Left cardiac atrium (tissue), 4 donors: ENCODE data around the gene DBR1. TPM values are rescaled to one million over a fixed set of nuclear protein-coding genes. Genes with fewer than 3 reads are reported as not detected.

ENCODE experiments used
- ATAC-seq, 2 donors: fragments of 200-7000 bp; cut with Tn5 transposase; one replicate each; pipeline ENCODE4 v1.9.1; 2020; ENCODE audit warnings: mild to moderate bottlenecking in 2 of 2, moderate library complexity in 2 of 2
- DNase-seq: peaks from one replicate; pipeline ENCODE4 v3.0.0-alpha.2; 2020
- intact Hi-C, 2 donors: fragments of 100-400 bp; cut with DNase I; formaldehyde crosslinking; loops; one replicate each; pipeline versions ENCODE4 v1.14.1 to v1.15.1; 2022 to 2023
- total RNA-seq, 2 donors: library from RNA; stranded (reverse); fragmentation: NEBNext Ultra II Directional; extraction: Animal tissue kit (Norgen Biotek cat#: 25700); gene quantifications; one replicate each; pipeline ENCODE4 v1.2.1, GENCODE V29; 2021
- donor health status: DM: no; HTN: yes; CAD: no.
- donor health status: DM: no; HTN: yes; CAD: no; lungs with severe emphysema.
- donor health status: DM: yes; HTN: yes; CAD: no.
- donor health status: Dilated cardiomyopathy.

DBR1 gene
- total RNA-seq, 2 donors from 2014 or later: 9.2 to 9.7 TPM

- intact Hi-C loops: no loop called here
- ATAC-seq (no peak), DNase-seq (no peak)
These were observed 42.5 kb downstream of the DBR1 start, which contains the start of gene A4GNT for GRCh38 chr3:138132239-138132638. TSS of gene A4GNT (minus strand) at chr3:138132390. CDS start at chr3:138131256, 1,134 bp downstream.

DNA sequence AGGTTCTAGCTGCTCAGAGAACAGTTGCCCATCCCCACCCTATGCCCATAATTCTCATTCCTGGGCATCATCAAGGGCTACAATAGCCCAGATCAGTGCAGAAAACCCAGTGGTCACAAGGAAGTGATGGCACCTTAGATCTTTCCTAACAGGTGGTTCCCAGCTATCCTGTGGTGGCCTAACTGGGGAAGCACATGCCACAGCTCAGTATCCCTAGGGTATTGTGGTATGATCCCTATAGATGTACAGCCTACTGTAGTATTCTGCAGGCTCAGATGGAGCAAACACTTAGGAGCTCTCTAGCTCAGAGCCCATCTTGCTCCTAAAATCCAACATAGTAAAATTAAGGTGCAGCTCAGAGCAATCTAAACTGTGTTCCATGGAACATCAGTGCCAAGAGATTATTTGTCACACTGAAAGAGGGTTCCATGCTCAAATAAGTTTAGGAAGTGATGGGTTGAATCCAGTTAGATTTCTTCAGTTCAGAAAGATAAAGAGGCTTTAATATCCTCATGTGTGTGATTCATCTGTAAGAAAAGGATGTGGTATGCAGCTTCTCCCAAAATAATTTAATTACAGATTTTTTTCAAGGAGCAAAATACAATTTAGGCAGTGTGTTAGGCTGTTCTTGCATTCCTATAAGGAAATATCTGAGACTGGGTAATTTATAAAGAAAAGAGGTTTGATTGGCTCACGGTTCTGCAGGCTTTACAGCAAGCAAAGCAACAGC, 46.9 kb downstream of the DBR1 start:
- DNase-seq (no peak), ATAC-seq (no peak)
- intact Hi-C loops: no loop called here

GRCh38 chr3:138125548-138126221, 49.0 kb downstream of the DBR1 start:
- no peak for DNase-seq
- ATAC-seq: peak; percentile 44 to 84
- intact Hi-C loops: no loop called here

DNA sequence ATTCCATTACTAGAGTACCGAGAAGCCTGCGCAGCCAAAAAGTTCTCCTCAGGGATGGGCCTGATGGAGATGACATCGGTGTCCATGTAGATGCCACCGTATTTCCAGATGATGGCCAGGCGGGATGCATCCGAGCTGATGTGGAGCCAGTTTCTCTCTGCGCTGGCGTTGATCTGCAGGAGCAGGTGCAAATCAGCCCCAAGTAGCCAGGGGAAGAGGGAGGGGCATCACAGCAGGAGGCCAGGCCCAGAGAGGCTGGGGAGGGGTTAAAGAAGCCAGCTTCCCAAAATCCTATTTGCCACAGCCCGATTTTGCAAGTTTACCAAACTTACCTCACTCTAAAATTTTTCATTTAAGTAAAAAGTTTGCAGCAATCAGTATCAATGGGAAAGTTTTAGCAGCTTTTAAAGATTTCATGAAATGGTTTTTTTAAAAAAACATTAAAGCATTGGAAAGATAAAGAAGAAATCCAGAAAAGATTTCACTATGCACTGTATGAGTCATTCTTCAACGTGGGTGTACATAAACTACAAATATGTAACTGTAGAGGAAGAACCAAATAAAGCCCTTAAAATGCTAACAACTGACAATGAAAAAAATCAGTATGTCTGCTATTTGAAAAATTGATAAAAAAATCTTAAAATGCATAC, 49.9 kb downstream of the DBR1 start:
- intact Hi-C loops: no loop called here
- ATAC-seq (peak in 1 of 2 donors; percentile 69), DNase-seq (no peak)

GRCh38 chr3:138124188-138124587, 50.5 kb downstream of the DBR1 start:
- ATAC-seq: peak in 1 of 2 donors; percentile 16
- DNase-seq: no peak
- intact Hi-C loops: no loop called here

DNA sequence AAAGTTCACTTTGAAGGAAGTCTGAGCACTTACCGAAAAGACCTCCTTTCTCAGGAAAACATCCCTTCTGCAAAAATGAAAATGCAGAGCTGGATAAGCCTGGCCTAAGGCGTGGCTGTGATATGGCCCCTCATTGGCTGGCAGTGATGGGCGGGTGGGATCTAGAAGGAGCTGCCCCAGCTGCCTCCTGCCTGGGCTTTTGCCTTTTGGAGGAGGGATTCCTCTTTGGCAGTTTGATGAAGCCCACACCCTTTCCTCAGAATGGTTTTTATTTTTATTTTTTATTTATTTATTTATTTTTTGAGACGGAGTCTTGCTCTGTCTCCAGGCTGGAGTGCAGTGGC, 55.3 kb downstream of the DBR1 start:
- intact Hi-C loops: loop anchor here (1.0 to 10.0 kb wide), 3 partner anchors 50 to 1015 kb away; no protein-coding TSS in a partner anchor
- ATAC-seq (no peak), DNase-seq (no peak)

GRCh38 chr3:138118612-138119422, 55.9 kb downstream of the DBR1 start:
- DNase-seq: peak; percentile 65
- ATAC-seq: peak; percentile 20 to 54
- intact Hi-C loops: loop anchor here (1.0 to 10.0 kb wide), 3 partner anchors 50 to 1014 kb away; no protein-coding TSS in a partner anchor

GRCh38 chr3:138114988-138115971, 59.4 kb downstream of the DBR1 start, which contains the start of gene DZIP1L:
TSS of gene DZIP1L (minus strand) at chr3:138115608. CDS start at chr3:138103971, 11,637 bp downstream.
- intact Hi-C loops: loop anchor here (5.0 to 10.0 kb wide), 2 partner anchors 48 to 1010 kb away; no protein-coding TSS in a partner anchor
- ATAC-seq (peak; percentile 96 to 97), DNase-seq (peak; percentile 69)

DNA sequence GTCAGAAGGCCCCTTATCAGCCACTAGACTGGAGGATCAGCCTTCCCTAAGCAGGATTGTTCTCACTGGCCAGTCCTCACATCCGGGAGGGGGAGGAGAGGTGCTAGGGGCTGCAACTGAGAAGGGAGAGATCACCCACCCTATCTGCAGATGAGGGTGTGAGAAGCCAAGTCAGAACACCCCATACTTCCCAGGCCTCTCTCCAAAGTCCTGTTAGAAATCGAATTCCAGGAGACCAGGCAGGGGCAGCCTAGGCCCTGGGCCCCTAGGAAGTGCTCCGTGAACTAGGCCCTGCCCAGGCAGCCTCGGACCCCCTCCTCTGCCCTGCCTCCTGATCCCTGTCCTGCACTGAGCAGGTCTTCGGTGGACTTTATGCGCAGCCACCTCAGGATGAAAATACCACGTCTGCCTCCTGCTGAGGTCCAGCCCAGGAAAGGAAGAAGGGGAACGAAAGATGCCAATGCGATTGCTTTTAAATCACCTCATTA, 60.2 kb downstream of the DBR1 start:
- intact Hi-C loops: loop anchor here in 1 of 2 donors (10.0 kb wide), 1 partner anchor 1010 kb away; no protein-coding TSS in a partner anchor
- DNase-seq (no peak), ATAC-seq (peak; percentile 13 to 21)

GRCh38 chr3:138113326-138113725, 61.4 kb downstream of the DBR1 start:
- no peak for ATAC-seq
- DNase-seq: no peak
- intact Hi-C loops: loop anchor here in 1 of 2 donors (10.0 kb wide), 1 partner anchor 1009 kb away; no protein-coding TSS in a partner anchor

DNA sequence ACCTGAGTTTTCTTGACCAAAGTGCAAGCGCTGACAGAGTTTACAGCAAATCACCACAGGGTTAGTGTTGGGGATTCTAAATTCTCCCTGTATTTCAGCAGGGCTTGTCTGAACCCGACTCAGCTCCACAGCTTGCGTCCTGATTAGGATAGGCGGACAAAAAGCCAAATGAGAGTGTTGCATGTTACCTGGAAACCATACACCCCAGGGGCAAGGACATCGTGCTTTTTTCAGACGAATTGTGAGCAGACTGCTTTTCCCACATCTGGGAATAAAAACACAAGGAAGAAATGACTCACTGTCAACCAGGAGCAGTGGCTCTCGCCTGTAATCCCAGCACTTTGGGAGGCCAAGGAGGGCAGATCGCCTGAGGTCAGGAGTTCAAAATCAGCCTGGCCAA, 62.4 kb downstream of the DBR1 start:
- DNase-seq: no peak
- ATAC-seq: no peak
- intact Hi-C loops: loop anchor here in 1 of 2 donors (10.0 kb wide), 1 partner anchor 1008 kb away; no protein-coding TSS in a partner anchor

Other genes starting within 250 kb of the DBR1 start
- 10 to 100 TPM; 13.2 to 47.9 TPM for gene CLDN18, start 164.8 kb downstream of the DBR1 start, total RNA-seq
- gene DZIP1L, start 59.3 kb downstream of the DBR1 start, total RNA-seq: 1 to 10 TPM; 5.5 to 5.8 TPM
- gene A4GNT, start 42.5 kb downstream of the DBR1 start, total RNA-seq: not detected
- gene ARMC8, start 12.4 kb upstream of the DBR1 start, total RNA-seq: 10 to 100 TPM; 32.2 to 43.6 TPM
- gene NME9, start 154.9 kb upstream of the DBR1 start, total RNA-seq: not detected
- 100 to 1,000 TPM; 213 to 242 TPM for gene MRAS, start 173.7 kb upstream of the DBR1 start, total RNA-seq